Tibial artery (tissue), 4 donors: Measurements from ENCODE around the gene REEP1.
A peak's percentile ranks its signal among the peaks of the same experiment; 100 is the strongest.
"Not testable (repeated sequence)": the region's sequence is repeated elsewhere in the genome, so short reads cannot be mapped to it uniquely, and the experiment has no call there.

Experiments used
- DNase-seq, 2 donors: peaks; one replicate each; pipeline ENCODE4 v3.0.0-alpha.2; 2019
- H3K27ac ChIP-seq, 2 donors: fragments of 200-600 bp; sonication (generic) in 1 of 2; 1 replicate in 1 of 2; 2 replicates in 1 of 2; pipeline ENCODE4 v1.5.1; 2018 to 2019; ENCODE audit warnings: mild to moderate bottlenecking in 1 of 2
- H3K27me3 ChIP-seq, 2 donors: fragments of 200-600 bp; sonication (generic) in 1 of 2; one replicate each; pipeline versions ENCODE4 v1.5.1 to v1.6.0; 2016 to 2019
- H3K36me3 ChIP-seq, 3 donors: fragments of 200-600 bp; sonication (generic) in 2 of 3; one replicate each; pipeline ENCODE4 v1.5.1; 2016 to 2019; ENCODE audit warnings: mild to moderate bottlenecking in 2 of 3
- H3K4me1 ChIP-seq, 4 donors: fragments of 200-600 bp; sonication (generic) in 2 of 4; 1 replicate in 3 of 4; 2 replicates in 1 of 4; pipeline ENCODE4 v1.5.1; 2016 to 2019
- H3K4me3 ChIP-seq, 2 donors: fragments of 200-600 bp; sonication (generic) in 1 of 2; 1 replicate in 1 of 2; 2 replicates in 1 of 2; pipeline ENCODE4 v1.5.1; 2018 to 2019; ENCODE audit warnings: mild to moderate bottlenecking in 2 of 2
- H3K9me3 ChIP-seq, 3 donors: fragments of 200-600 bp; sonication (generic) in 1 of 3; one replicate each; pipeline ENCODE4 v1.5.1; 2016 to 2019
- intact Hi-C: fragments of 100-400 bp; cut with DNase I; formaldehyde crosslinking; loops from one replicate; pipeline ENCODE4 v1.15.0; 2023; ENCODE audit warnings: low total_unique reads
- TF ChIP-seq, protein P1 (sequence below), 2 experiments: fragments of 200-600 bp in 1 of 2; fragments of 450-650 bp in 1 of 2; IDR thresholded peaks; one replicate each; pipeline ENCODE4 v1.5.1; 2017 to 2019; ENCODE audit warnings: antibody characterized with exemption in 2 of 2, mild to moderate bottlenecking in 1 of 2, moderate library complexity in 1 of 2

Gene REEP1

DNA sequence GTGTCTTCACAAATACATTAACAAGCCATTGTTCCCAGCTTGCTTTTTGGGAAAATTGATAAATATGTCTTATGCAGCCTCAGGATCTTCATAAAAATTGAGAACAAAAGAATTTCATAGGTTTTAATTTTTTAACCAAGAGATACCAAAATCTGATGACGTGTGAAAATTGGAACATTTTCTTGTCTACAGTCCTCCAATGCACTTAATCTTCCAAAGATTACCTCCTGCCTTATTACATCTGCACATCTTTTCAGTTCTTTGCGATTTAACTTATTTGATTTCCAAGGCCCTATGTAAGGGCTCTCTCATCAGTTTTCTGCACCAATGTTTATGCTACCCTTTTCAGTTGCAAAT, 135.1 kb downstream of the REEP1 start:
- Histone ChIP-seq H3K4me3 (no peak overlapping the region), H3K9me3 (no peaks in the 10 kb centered on the region), H3K36me3 (peaks cover 15 to 19% (median 16%) of the 10 kb centered on the region in 3 donors), H3K4me1 (peaks cover 0 to 28% (median 9%) of the 10 kb centered on the region in 4 donors), H3K27me3 (no peaks in the 10 kb centered on the region), H3K27ac (no peak overlapping the region)
- TF ChIP-seq, protein P1, sequence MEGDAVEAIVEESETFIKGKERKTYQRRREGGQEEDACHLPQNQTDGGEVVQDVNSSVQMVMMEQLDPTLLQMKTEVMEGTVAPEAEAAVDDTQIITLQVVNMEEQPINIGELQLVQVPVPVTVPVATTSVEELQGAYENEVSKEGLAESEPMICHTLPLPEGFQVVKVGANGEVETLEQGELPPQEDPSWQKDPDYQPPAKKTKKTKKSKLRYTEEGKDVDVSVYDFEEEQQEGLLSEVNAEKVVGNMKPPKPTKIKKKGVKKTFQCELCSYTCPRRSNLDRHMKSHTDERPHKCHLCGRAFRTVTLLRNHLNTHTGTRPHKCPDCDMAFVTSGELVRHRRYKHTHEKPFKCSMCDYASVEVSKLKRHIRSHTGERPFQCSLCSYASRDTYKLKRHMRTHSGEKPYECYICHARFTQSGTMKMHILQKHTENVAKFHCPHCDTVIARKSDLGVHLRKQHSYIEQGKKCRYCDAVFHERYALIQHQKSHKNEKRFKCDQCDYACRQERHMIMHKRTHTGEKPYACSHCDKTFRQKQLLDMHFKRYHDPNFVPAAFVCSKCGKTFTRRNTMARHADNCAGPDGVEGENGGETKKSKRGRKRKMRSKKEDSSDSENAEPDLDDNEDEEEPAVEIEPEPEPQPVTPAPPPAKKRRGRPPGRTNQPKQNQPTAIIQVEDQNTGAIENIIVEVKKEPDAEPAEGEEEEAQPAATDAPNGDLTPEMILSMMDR (IDR thresholded peaks at IDR 0.05) = no peak
- DNase-seq = no peak
- intact Hi-C loops = no loop called here

DNA sequence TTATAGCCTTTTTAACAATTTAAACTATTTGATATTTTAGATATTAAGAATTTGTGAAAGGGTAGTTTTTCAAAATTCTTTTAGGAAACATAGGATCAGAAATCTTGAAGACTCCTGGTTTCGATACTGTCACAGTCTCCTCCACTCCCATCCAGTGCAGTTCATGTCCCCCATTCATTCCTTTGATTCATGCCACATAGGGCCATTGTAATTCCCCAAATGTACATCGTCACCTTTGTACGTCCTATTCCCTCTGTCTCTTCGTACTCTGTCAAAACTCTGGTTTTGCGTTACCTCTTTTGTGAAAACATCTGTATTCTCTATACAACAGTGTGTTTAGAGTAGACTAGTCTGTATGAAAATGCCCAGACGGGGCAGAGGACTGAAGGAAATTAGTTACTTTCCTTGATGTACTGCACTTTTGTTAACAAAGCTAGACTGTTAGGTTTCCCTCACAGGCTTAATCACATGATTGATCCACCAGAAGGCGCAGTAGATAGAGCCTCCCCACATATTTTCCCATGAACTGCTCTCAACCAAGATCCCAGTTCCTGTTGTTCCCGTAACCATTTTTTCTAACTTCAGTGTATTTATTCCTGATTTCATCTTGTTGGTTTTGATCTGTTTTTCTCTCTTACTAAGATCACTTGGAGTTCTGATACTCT, 135.6 kb downstream of the REEP1 start:
- Histone ChIP-seq H3K36me3 (peaks cover 10 to 14% (median 11%) of the 10 kb centered on the region in 3 donors), H3K4me3 (no peak overlapping the region), H3K27ac (no peak overlapping the region), H3K27me3 (no peaks in the 10 kb centered on the region), H3K9me3 (no peaks in the 10 kb centered on the region), H3K4me1 (peaks cover 0 to 28% (median 9%) of the 10 kb centered on the region in 4 donors)
- no peak for DNase-seq
- intact Hi-C loops = no loop called here
- TF ChIP-seq, protein P1 (IDR thresholded peaks at IDR 0.05) = no peak

DNA sequence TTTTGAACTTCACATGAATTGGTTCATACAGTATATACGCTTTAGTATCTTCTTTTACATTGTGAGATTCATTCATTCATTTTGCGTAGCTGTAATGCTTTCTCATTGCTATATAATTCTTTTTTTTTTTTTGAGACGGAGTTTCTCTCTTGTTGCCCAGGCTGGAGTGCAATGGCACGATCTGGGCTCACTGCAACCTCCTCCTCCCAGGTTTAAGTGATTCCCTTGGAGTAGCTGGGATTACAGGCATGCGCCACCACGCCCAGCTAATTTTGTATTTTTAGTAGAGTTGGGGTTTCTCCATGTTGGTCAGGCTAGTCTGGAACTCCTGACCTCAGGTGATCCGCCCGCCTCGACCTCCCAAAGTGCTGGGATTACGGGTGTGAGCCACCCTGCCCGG, 136.9 kb downstream of the REEP1 start:
- Histone ChIP-seq H3K4me3 (peak overlapping the region; percentile 62 to 64), H3K4me1 (peaks cover 0 to 38% (median 16%) of the 10 kb centered on the region in 4 donors)
- intact Hi-C loops, H3K27ac ChIP-seq, DNase-seq, H3K9me3 ChIP-seq, H3K36me3 ChIP-seq, H3K27me3 ChIP-seq: not testable (repeated sequence)

DNA sequence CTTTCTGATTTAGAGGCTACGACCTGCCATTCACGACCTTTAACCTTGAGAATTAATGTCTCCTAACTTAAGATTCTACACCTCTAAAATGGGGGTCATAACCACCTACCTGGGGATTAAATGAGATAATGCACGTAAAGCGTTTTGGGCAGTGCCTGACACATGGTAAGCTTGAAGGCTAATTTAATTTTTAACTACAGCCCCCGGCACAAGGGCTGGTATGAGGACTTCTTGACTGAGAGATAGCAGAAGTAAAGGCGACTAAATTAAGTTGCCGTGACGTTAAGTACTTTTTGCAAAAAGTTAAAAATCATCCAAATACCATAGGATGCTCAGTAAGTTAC, 137.6 kb downstream of the REEP1 start:
- Histone ChIP-seq H3K9me3 (no peaks in the 10 kb centered on the region), H3K4me3 (peak overlapping the region; percentile 62 to 64), H3K36me3 (no peaks in the 10 kb centered on the region), H3K27me3 (no peaks in the 10 kb centered on the region), H3K4me1 (peaks cover 0 to 38% (median 16%) of the 10 kb centered on the region in 4 donors), H3K27ac (peak overlapping the region; percentile 76 to 81)
- DNase-seq = no peak
- TF ChIP-seq, protein P1 (IDR thresholded peaks at IDR 0.05) = no peak
- intact Hi-C loops = no loop called here

DNA sequence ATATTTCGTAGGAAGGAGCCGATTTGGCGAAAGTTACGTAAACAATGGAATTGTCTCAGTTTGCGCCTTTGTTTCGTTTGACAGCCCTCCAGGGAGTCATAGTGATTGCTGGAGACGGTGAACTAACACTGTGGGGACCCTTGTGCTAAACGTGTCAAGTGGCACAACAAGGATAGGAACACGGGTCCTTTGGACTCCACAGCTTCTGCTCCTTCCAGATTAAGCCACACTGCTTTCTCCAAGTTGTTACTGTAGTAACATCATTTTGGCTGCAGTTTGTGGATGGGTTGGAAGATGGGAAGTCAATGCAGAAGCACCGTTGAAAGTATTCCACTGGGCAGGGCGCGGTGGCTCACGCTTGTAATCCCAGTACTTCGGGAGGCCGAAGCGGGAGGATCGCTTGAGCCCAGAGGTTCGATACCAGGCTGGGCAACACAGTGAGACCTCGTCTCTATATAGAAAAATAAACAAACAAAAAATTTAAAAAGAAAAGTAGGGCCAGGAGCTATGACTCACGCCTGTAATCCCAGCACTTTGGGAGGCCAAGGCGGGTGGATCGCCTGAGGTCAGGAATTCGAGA, 141.5 kb downstream of the REEP1 start:
- H3K9me3 ChIP-seq = no peaks in the 10 kb centered on the region
- no peak for DNase-seq
- H3K4me3 ChIP-seq = peak overlapping the region; percentile 73 to 74
- TF ChIP-seq, protein P1 (IDR thresholded peaks at IDR 0.05) = no peak
- H3K36me3 ChIP-seq = peaks cover 0 to 2% (median 0%) of the 10 kb centered on the region in 3 donors
- intact Hi-C loops = no loop called here
- no peaks in the 10 kb centered on the region for H3K27me3 ChIP-seq
- peaks cover 0 to 64% (median 41%) of the 10 kb centered on the region in 4 donors for H3K4me1 ChIP-seq
- H3K27ac ChIP-seq = peak overlapping the region; percentile 91 to 94

DNA sequence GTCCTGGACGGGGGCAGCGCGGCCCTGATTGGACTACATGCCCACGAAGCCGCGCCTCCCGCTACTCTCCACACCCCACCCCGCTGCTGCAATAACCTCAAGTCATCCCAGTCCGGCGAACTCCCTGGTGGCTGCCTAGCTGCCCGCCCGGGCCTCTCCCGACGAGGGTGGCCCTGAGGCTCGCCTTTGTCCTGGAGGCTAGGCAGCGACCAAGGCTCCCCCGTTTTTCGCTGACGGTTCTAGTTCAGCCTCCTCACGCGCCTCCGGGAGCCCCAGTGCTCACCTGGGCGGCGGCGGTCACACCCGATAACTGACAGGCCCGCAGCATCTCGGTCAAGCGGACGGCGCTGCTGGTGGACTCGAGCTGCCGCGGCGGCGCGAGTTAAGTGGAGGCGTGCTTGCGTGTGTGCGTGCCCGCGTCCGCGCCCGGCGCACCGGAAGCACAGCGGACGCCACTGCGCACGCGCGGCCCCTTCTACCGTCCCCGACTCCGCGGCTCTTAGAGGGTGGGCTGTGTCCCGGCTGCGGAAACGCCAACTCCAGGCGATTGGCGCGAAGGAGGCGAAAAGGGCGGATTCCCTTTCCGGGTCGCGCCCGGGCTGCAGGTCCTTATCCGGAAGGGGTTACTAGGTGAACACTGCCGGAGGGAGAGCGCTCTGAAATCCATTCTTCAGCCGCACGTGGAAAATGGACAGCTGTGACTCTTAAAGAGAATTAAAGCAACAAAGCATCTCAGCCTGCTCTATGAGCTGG, 142.2 kb downstream of the REEP1 start, which contains the start of gene IMMT:
Gene IMMT (minus strand): TSS at position 408 of the 753 bp plus-strand sequence. CDS start 80 bp downstream, at position 328.
- H3K27me3 ChIP-seq = no peaks in the 10 kb centered on the region
- no peaks in the 10 kb centered on the region for H3K9me3 ChIP-seq
- peaks cover 0 to 61% (median 40%) of the 10 kb centered on the region in 4 donors for H3K4me1 ChIP-seq
- TF ChIP-seq, protein P1 (IDR thresholded peaks at IDR 0.05) = peak in 1 of 2 experiments; percentile 20
- intact Hi-C loops = no loop called here
- DNase-seq = peak; percentile 98 to 99
- peaks cover 0 to 5% (median 0%) of the 10 kb centered on the region in 3 donors for H3K36me3 ChIP-seq
- H3K27ac ChIP-seq = peak within 1 kb of the TSS; percentile 91 to 94
- peak within 1 kb of the TSS; percentile 73 to 74 for H3K4me3 ChIP-seq
